Peyer's patch (tissue), 4 donors: ENCODE measurements around the gene KAT5. TPM values are rescaled to one million over a fixed set of nuclear protein-coding genes. Genes with fewer than 3 reads are reported as not detected.
"Not testable (repeated sequence)": the region's sequence is repeated elsewhere in the genome, so short reads cannot be mapped to it uniquely, and the experiment has no call there.

Experiments
- DNase-seq, 3 donors: peaks; one replicate each; pipeline ENCODE4 v3.0.0-alpha.2; 2017 to 2019
- H3K27ac ChIP-seq, 4 donors: fragments of 200-600 bp; sonication (generic); one replicate each; pipeline ENCODE4 v1.5.1; 2016 to 2019
- H3K27me3 ChIP-seq, 2 donors: fragments of 200-600 bp; sonication (generic); one replicate each; pipeline ENCODE4 v1.5.1; 2019
- H3K36me3 ChIP-seq, 3 donors: fragments of 200-600 bp; sonication (generic); one replicate each; pipeline ENCODE4 v1.5.1; 2016 to 2019
- H3K4me1 ChIP-seq, 4 donors: fragments of 200-600 bp; sonication (generic); one replicate each; pipeline ENCODE4 v1.5.1; 2016 to 2019
- H3K4me3 ChIP-seq, 4 donors: fragments of 200-600 bp; sonication (generic); 1 replicate in 3 of 4; 2 replicates in 1 of 4; pipeline ENCODE4 v1.5.1; 2016 to 2019; ENCODE audit warnings: mild to moderate bottlenecking in 1 of 4
- H3K9me3 ChIP-seq, 4 donors: fragments of 200-600 bp; sonication (generic); one replicate each; pipeline ENCODE4 v1.5.1; 2016 to 2019; ENCODE audit warnings: mild to moderate bottlenecking in 1 of 4
- CTCF ChIP-seq, 6 experiments: fragments of 450-650 bp in 4 of 6; fragments of 200-600 bp in 2 of 6; sonication (generic) in 1 of 6; IDR thresholded peaks; one replicate each; pipeline ENCODE4 v1.5.1; 2017 to 2019; ENCODE audit warnings: antibody characterized with exemption in 6 of 6, mild to moderate bottlenecking in 3 of 6, moderate library complexity in 1 of 6
- POLR2A ChIP-seq, 2 donors: fragments of 450-650 bp; IDR thresholded peaks; one replicate each; pipeline ENCODE4 v1.5.1; 2017; ENCODE audit warnings: antibody characterized with exemption in 2 of 2, mild to moderate bottlenecking in 2 of 2, moderate library complexity in 2 of 2
- total RNA-seq, 4 donors: library from RNA; depleted of rRNA; stranded (reverse); fragments of >200 nt; gene quantifications; one replicate each; pipeline ENCODE4 v1.1.0, GENCODE V29; 2016

KAT5 gene
- total RNA-seq, 4 donors from 2014 or later: 55.9 to 137 (median 80.3) TPM

DNA sequence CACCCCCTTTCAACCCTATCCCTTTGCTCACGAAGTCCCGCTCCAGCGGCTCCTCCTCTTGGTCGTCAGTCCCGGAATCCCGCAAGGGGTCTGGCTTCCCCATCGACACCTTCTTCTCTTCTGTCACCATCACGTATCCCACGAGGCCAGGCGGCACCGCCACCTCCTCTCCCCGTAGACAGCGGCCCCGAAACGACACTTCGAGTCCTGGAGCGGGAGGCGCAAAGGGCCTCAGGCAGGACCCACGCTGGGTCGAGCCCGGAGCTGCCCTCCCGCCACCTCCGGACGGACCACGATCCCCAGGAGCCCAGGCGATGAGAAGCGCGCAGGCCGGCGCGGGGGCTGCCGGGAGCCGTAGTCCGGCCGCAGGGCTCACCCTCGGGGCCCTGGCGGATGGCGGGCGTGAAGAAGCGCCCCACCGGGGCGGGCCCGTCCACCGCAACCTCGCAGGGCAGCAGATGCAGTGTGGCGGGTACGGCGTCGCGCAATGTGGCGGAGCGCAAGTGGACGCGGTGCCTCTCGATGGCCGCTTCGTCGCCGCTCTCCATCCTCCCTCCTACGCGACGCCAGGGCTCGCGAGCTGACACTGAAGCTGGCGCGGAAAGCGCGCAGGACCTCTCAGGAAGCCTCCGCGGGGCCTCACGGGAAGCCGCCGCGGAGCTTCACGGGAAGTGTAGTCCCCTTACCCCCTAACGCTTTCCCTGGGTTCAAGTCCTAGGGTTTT is 8.3 kb downstream of the KAT5 start, which contains the start of gene RNASEH2C:
Gene RNASEH2C, minus strand, starts transcription at position 588 of the 724 bp plus-strand sequence. Its CDS starts 40 bp downstream, at position 548.
- H3K27ac ChIP-seq: peak within 1 kb of the TSS; percentile 66 to 97 (median 88)

DNA sequence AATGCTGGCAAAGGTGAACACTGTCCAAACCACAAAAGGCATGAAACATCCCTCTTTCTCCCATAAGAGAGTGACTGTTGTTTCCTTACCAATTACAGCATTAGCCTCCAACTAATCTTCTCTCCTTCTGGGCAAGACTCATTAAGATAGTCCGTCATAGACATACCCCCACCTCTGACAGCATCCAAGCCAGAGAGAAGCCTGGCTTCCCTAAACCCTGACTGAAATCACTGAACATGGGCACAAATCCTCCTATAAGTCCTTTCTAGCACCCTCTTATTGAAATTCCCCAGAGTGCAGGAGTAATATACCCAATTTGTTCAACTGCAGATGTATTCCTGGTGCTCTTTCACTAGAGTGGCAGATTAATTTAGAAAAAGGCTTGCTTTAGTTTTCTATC is 10.2 kb downstream of the KAT5 start:
- Histone ChIP-seq H3K9me3 (no peaks in the 10 kb centered on the region), H3K27ac (no peak overlapping the region), H3K36me3 (peaks cover 0 to 21% (median 0%) of the 10 kb centered on the region in 3 donors), H3K4me1 (peaks cover 3 to 21% (median 10%) of the 10 kb centered on the region in 4 donors), H3K27me3 (no peaks in the 10 kb centered on the region), H3K4me3 (no peak overlapping the region)
- DNase-seq: no peak
- TF ChIP-seq POLR2A (IDR thresholded peaks at IDR 0.05): no peak
- no peak for TF ChIP-seq CTCF (IDR thresholded peaks at IDR 0.05)

More for the DNA sequence above, 8.3 kb downstream of the KAT5 start, which contains the start of gene RNASEH2C:
- no peaks in the 10 kb centered on the region for H3K27me3 ChIP-seq
- H3K4me3 ChIP-seq: peak within 1 kb of the TSS; percentile 49 to 84 (median 72)
- H3K9me3 ChIP-seq: no peaks in the 10 kb centered on the region
- H3K36me3 ChIP-seq: peaks cover 0 to 39% (median 0%) of the 10 kb centered on the region in 3 donors
- DNase-seq: peak; percentile 83 to 92 (median 88)
- peaks cover 3 to 21% (median 10%) of the 10 kb centered on the region in 4 donors for H3K4me1 ChIP-seq
- TF ChIP-seq CTCF (IDR thresholded peaks at IDR 0.05): peak in 2 of 6 experiments; percentile 26 to 39
- peak; percentile 60 to 87 for TF ChIP-seq POLR2A (IDR thresholded peaks at IDR 0.05)

DNA sequence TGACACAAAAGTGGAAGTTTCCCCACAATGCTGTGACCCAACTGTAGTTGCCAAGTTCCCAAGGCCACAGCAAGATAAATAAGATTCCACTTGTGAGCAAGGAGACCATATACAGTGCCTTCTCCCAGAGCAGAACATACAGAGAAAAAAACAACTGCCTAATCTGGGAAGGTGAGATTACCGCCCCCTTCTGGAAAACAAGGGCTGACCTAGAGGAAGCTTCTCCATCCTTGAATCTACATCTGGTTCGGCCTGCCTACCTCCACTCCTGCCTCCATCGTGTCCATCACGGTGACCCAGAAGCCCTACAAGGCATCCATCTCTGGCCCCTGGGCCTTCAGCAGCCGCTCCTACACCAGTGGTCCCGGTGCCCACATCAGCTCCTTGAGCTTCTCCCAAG is 14.6 kb downstream of the KAT5 start:
- H3K4me3 ChIP-seq: no peak overlapping the region
- no peak overlapping the region for H3K27ac ChIP-seq
- no peaks in the 10 kb centered on the region for H3K36me3 ChIP-seq
- no peaks in the 10 kb centered on the region for H3K9me3 ChIP-seq
- DNase-seq: no peak
- no peaks in the 10 kb centered on the region for H3K27me3 ChIP-seq
- H3K4me1 ChIP-seq: no peaks in the 10 kb centered on the region
- TF ChIP-seq POLR2A (IDR thresholded peaks at IDR 0.05) (no peak), CTCF (IDR thresholded peaks at IDR 0.05) (peak in 1 of 6 experiments; percentile 3)

DNA sequence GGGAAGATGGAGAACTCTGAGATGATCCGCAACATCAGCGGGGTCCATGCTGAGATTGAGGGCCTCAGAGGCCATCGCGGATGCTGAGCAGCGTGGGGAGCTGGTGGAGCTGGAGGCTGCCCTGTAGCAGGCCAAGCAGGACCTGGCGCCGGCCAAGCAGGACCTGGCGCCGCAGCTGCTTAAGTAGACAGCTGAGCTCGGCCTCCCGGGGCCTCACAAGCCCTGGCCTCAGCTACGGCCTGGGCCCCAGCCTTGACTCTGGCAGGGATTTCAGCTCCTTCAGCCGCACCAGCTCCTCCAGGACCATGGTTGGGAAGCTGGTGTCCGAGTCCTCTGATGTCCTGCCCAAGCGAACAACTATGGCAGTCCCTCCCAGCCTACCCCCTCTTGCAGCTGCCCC is 15.8 kb downstream of the KAT5 start:
- no peak for TF ChIP-seq CTCF (IDR thresholded peaks at IDR 0.05)
- no peak for TF ChIP-seq POLR2A (IDR thresholded peaks at IDR 0.05)
- H3K27me3 ChIP-seq: no peaks in the 10 kb centered on the region
- no peak overlapping the region for H3K4me3 ChIP-seq
- no peaks in the 10 kb centered on the region for H3K9me3 ChIP-seq
- H3K36me3 ChIP-seq: no peaks in the 10 kb centered on the region
- no peaks in the 10 kb centered on the region for H3K4me1 ChIP-seq
- DNase-seq: no peak
- no peak overlapping the region for H3K27ac ChIP-seq

DNA sequence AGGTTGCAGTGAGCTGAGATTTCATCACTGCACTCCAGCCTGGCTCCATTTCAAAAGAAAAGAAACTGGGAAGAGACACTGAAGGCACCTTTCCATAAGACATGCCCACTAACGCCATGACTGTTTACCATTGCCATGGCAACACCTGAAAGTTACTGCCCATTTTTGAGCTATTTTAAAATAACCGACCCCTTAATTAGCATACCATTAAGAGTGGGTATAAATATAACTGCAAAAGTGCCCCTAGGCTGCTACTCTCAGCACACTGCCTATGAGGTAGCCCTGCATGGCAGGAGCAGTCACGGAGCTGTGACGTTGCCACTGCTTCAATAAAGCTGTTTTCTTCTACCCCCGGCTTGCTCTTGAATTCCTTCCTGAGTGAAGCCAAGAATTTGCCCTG is 18.4 kb downstream of the KAT5 start:
- H3K4me1 ChIP-seq: no peaks in the 10 kb centered on the region
- TF ChIP-seq CTCF (IDR thresholded peaks at IDR 0.05) (no peak), POLR2A (IDR thresholded peaks at IDR 0.05) (no peak)
- H3K27ac ChIP-seq: no peak overlapping the region
- no peak overlapping the region for H3K4me3 ChIP-seq
- H3K9me3 ChIP-seq: no peaks in the 10 kb centered on the region
- H3K27me3 ChIP-seq: no peaks in the 10 kb centered on the region
- no peaks in the 10 kb centered on the region for H3K36me3 ChIP-seq
- no peak for DNase-seq

DNA sequence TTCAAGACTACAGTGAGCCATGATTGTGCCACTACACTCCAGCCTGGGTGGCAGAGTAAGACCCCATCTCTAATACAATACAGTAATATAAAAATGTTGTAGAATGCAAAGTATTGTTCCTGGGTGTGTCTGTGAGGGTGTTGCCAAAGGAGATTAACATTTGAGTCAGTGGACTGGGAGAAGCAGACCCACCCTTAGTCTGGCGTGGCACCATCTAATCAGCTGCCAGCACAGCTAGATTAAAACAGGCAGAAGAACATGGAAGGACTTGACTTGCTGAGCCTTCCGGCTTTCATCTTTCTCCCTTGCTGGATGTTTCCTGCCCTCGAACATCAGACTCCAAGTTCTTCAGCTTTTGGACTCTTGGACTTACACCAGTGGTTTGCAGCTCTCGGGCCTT is 23.1 kb downstream of the KAT5 start:
- not testable (repeated sequence) for DNase-seq, H3K9me3 ChIP-seq, H3K4me3 ChIP-seq, H3K36me3 ChIP-seq, H3K27me3 ChIP-seq, H3K27ac ChIP-seq, H3K4me1 ChIP-seq
